Aorta (tissue), 5 donors: ENCODE measurements around the gene MGMT. TPM values are rescaled to one million over a fixed set of nuclear protein-coding genes. Genes with fewer than 3 reads are reported as not detected.
A peak's percentile ranks its signal among the peaks of the same experiment; 100 is the strongest.

Experiments used
- ATAC-seq: fragments of 200-7000 bp; cut with Tn5 transposase; one replicate; pipeline ENCODE4 v1.9.1; 2022; ENCODE audit warnings: moderate library complexity; ENCODE audit not compliant: low FRiP score
- DNase-seq, 2 donors: peaks; one replicate each; pipeline ENCODE4 v3.0.0-alpha.2; 2020
- H3K27ac ChIP-seq, 2 donors: one replicate each; pipeline ENCODE4 v1.5.1; 2013; ENCODE audit warnings: low read length in 2 of 2, mild to moderate bottlenecking in 2 of 2, moderate library complexity in 2 of 2, control low read depth in 1 of 2, inconsistent platforms in 1 of 2, low read depth in 1 of 2
- H3K27me3 ChIP-seq, 2 donors: one replicate each; pipeline ENCODE4 v1.6.1; 2013; ENCODE audit warnings: control low read depth in 1 of 2, low read length in 1 of 2, mild to moderate bottlenecking in 1 of 2, moderate library complexity in 1 of 2; ENCODE audit not compliant: insufficient read depth in 2 of 2, control insufficient read depth in 1 of 2
- H3K36me3 ChIP-seq, 2 donors: one replicate each; pipeline ENCODE4 v1.6.1; 2013; ENCODE audit warnings: control low read depth in 1 of 2, low read length in 1 of 2, mild to moderate bottlenecking in 1 of 2; ENCODE audit not compliant: insufficient read depth in 2 of 2, control insufficient read depth in 1 of 2
- H3K4me1 ChIP-seq, 2 donors: one replicate each; pipeline ENCODE4 v1.6.1; 2013; ENCODE audit warnings: low read length in 2 of 2, control low read depth in 1 of 2, mild to moderate bottlenecking in 1 of 2, moderate library complexity in 1 of 2; ENCODE audit not compliant: insufficient read depth in 2 of 2, control insufficient read depth in 1 of 2
- H3K4me3 ChIP-seq, 2 donors: one replicate each; pipeline ENCODE4 v1.5.1; 2013; ENCODE audit warnings: low read length in 2 of 2, control low read depth in 1 of 2, mild to moderate bottlenecking in 1 of 2
- H3K9me3 ChIP-seq: one replicate; pipeline ENCODE4 v1.6.1; 2013; ENCODE audit warnings: mild to moderate bottlenecking, low read length; ENCODE audit not compliant: control insufficient read depth
- WGBS, 2 donors: extraction: QIAGEN DNeasy Blood & Tissue Kit; methylation state at CpG; one replicate each; pipeline ENCODE4 v1.1.7; 2013; 5-methylcytosine and 5-hydroxymethylcytosine counted together
- intact Hi-C, 2 donors: fragments of 100-400 bp; cut with DNase I; formaldehyde crosslinking; loops; one replicate each; pipeline versions ENCODE4 v1.14.2 to v1.15.0; 2022
- polyA plus RNA-seq, 2 donors: library from polyadenylated mRNA; stranded (reverse); fragments of 200-250 nt; gene quantifications; one replicate each; pipeline ENCODE4 v1.2.3, GENCODE V29; 2013
- total RNA-seq, 2 donors: library from RNA; stranded (reverse); fragmentation: NEBNext Ultra II Directional; extraction: Animal tissue kit (Norgen Biotek cat#: 25700); gene quantifications; one replicate each; pipeline ENCODE4 v1.2.1, GENCODE V29; 2021
- donor health status: healthy with polysubstance abuse.
- donor health status: Bipolar disorder and iron deficiency.
- donor health status: DM: no; HTN: no; CAD: no.
- donor health status: DM: no; HTN: no; CAD: no.
- donor health status: DM: yes; HTN: yes; CAD: no.

Gene MGMT
- total and polyA plus RNA-seq, 4 donors: 8.8 to 30.0 (median 14.1) TPM

- ATAC-seq (no peak), DNase-seq (no peak)
- H3K27ac ChIP-seq: no peak overlapping the region
- no peak overlapping the region for H3K4me3 ChIP-seq
- no peaks in the 10 kb centered on the region for H3K4me1 ChIP-seq
- intact Hi-C loops: loop anchor here in 1 of 2 donors (10.0 kb wide), 1 partner anchor 275 kb away; no protein-coding TSS in a partner anchor
- H3K36me3 ChIP-seq: no peaks in the 10 kb centered on the region
- H3K9me3 ChIP-seq: no peaks in the 10 kb centered on the region
- no peaks in the 10 kb centered on the region for H3K27me3 ChIP-seq
- 86 to 91% methylated on average over 15 of the region's 15 CpGs for WGBS, 2 donors
Measured at GRCh38 chr10:129699722-129700340, 232.8 kb downstream of the MGMT start.

DNA sequence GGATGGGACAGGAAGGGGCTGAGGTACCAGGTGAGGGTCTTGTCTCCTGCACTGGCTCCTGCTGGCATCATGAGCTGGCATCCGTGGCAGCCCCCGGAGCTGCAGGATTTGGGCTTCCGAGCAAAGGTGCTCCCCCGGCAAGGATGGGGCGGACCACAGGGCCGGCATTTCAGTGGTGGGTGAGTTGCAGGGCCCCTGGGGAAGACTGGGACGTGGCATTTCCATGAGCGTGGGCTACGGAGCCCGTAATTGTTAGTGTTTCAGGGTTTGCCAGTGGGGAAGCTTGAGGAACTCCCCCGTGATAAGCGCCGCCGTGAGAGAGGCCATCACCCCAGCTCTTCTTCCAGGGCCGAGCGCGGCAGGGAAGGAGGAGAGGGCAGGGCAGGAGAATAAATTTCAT, 235.6 kb downstream of the MGMT start:
- H3K4me3 ChIP-seq: no peak overlapping the region
- no peaks in the 10 kb centered on the region for H3K27me3 ChIP-seq
- no peak for DNase-seq
- no peak for ATAC-seq
- WGBS, 2 donors: 98 to 99% methylated on average over 17 of the region's 17 CpGs
- H3K36me3 ChIP-seq: no peaks in the 10 kb centered on the region
- H3K27ac ChIP-seq: no peak overlapping the region
- no peaks in the 10 kb centered on the region for H3K9me3 ChIP-seq
- H3K4me1 ChIP-seq: no peaks in the 10 kb centered on the region
- intact Hi-C loops: no loop called here

DNA sequence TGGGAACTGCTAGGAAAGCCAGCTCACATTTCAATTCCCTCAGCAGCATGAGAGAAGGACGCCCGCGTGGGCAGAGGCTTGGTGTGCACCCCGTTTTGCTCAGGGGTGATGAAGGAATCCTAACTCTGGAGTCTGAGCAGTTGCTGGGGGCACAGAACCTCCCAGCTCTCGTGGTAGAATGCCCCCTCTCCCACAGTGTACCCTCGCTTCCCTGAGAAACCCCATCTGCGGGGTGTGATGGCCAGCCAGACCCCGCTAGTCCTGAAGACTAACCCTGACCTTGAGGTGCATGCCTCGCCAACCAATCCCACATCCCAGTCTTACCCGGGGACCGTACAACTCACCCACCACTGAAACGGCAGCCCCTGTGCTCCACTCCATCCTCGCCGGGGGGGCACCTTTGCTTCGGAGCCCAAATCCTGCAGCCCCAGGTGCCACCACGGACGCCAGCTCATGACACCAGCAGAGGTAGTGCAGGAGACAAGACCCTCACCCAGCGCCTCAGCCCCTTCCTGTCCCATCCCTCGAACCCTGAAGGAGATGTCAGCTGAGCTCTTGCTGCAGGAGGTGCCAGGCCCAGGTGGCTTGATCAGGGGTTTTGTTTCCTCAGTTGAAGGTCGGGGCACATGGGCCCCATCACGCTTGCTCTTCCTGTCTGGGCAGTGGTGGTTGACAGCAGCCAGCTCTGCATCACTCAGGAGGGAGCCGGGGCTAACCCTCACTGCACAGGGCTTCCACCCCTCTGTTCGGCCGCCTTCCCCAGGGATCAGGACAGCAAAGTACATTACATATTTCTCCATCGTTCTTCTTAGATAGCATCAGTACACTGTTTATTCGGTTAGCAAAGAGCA, 236.5 kb downstream of the MGMT start:
- Histone ChIP-seq H3K9me3 (no peaks in the 10 kb centered on the region), H3K4me1 (no peaks in the 10 kb centered on the region), H3K36me3 (no peaks in the 10 kb centered on the region), H3K27ac (no peak overlapping the region), H3K4me3 (no peak overlapping the region), H3K27me3 (no peaks in the 10 kb centered on the region)
- WGBS, 2 donors: 91 to 94% methylated on average over 26 of the region's 26 CpGs
- no peak for DNase-seq
- intact Hi-C loops: no loop called here
- peak; percentile 8 for ATAC-seq

GRCh38 chr10:129704225-129704624, 237.2 kb downstream of the MGMT start:
- Histone ChIP-seq H3K36me3 (no peaks in the 10 kb centered on the region), H3K27me3 (no peaks in the 10 kb centered on the region), H3K9me3 (no peaks in the 10 kb centered on the region), H3K27ac (no peak overlapping the region), H3K4me3 (no peak overlapping the region), H3K4me1 (no peaks in the 10 kb centered on the region)
- intact Hi-C loops: no loop called here
- ATAC-seq (no peak), DNase-seq (no peak)
- 95 to 96% methylated on average over 16 of the region's 16 CpGs for WGBS, 2 donors

DNA sequence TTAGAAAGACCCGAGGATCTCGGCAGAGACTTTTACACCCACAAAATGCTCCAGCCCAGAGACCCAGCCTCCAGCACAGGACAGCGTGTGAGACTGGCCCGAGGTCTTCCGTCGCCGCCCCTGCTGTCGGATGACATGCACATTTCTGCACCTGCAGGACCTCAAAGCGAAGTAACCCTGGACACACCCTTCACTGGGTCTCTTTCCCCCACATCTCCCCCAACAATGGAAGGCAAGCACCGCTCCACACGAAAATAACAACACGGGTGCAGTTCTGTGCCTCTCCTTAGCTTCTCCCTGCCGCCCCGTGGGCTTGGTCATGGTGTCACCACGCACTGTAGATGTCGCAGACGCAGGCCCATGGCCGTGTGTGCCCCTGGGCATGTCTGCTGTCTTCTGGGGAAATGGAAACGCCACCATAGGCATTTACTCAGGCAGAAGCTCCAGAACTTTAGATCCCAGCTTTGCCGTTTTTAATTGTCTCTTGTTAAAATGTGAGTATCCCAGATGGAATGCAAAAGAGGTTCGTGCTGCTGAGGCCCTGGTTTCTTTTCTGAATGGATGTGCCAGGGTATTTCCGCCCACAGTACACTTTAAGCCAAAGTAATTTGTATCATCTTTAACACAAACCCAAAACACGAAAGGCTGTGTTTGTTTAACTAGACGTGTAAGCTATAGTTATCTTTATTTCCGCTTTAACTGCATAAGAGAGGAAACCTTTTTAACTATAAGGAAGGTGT, 237.9 kb downstream of the MGMT start:
- DNase-seq: no peak
- intact Hi-C loops: no loop called here
- WGBS, 2 donors: 91 to 92% methylated on average over 25 of the region's 25 CpGs
- Histone ChIP-seq H3K4me3 (no peak overlapping the region), H3K4me1 (no peaks in the 10 kb centered on the region), H3K27ac (no peak overlapping the region), H3K9me3 (no peaks in the 10 kb centered on the region), H3K27me3 (no peaks in the 10 kb centered on the region), H3K36me3 (no peaks in the 10 kb centered on the region)
- no peak for ATAC-seq

DNA sequence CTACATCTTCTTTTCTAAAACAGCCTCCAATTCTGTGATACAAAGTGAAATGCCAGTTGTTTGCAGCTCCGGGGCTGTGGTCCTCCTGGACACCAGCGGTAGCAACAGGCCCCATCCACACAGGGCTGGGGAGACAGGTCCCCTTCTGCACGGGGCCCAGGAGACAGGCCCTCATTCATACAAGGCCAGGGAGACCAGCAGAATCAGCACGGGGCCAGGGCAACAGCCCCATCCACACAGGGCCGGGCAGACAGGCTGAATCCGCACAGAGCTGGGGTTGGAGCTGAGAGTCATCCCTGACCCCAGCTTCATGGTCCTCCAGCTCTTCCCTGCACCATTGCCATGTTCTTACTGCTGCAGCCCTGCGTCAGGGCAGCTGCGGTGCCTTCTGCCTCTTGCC, 238.6 kb downstream of the MGMT start:
- Histone ChIP-seq H3K4me3 (no peak overlapping the region), H3K9me3 (no peaks in the 10 kb centered on the region), H3K36me3 (no peaks in the 10 kb centered on the region), H3K27ac (no peak overlapping the region), H3K27me3 (no peaks in the 10 kb centered on the region), H3K4me1 (no peaks in the 10 kb centered on the region)
- DNase-seq (no peak), ATAC-seq (no peak)
- WGBS, 2 donors: 85 to 98% methylated on average over 8 of the region's 8 CpGs
- intact Hi-C loops: no loop called here

- intact Hi-C loops: no loop called here
- DNase-seq: no peak
- no peaks in the 10 kb centered on the region for H3K27me3 ChIP-seq
- no peak overlapping the region for H3K4me3 ChIP-seq
- 98 to 100% methylated on average over 19 of the region's 19 CpGs for WGBS, 2 donors
- no peak overlapping the region for H3K27ac ChIP-seq
- no peaks in the 10 kb centered on the region for H3K4me1 ChIP-seq
- H3K36me3 ChIP-seq: no peaks in the 10 kb centered on the region
- ATAC-seq: no peak
- H3K9me3 ChIP-seq: no peaks in the 10 kb centered on the region
Measured at GRCh38 chr10:129706081-129706480, 239.0 kb downstream of the MGMT start.

DNA sequence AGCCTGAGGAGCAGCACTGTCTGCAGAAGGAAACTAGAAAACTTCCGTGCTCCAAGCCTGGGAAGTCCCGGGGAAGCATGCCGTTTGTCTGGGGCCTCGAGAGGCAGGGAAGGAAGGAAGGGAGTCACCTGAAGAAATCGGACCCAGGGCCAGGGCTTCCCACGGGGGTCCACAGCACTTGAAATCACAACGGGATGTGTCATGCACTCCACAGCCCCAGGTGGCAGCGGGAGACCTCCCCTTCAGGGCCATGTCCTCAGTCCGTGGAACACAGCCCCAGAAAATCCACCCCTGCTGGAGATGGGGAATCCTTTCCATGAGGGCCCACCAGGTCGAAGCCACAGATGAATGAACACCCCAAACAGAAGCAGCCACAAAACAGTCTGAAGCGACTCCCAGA, 239.5 kb downstream of the MGMT start:
- ATAC-seq (no peak), DNase-seq (no peak)
- intact Hi-C loops: no loop called here
- H3K27ac ChIP-seq: no peak overlapping the region
- H3K9me3 ChIP-seq: no peaks in the 10 kb centered on the region
- no peak overlapping the region for H3K4me3 ChIP-seq
- 97 to 99% methylated on average over 11 of the region's 11 CpGs for WGBS, 2 donors
- H3K27me3 ChIP-seq: no peaks in the 10 kb centered on the region
- no peaks in the 10 kb centered on the region for H3K4me1 ChIP-seq
- H3K36me3 ChIP-seq: no peaks in the 10 kb centered on the region
